LHCN-M2 (cell line): ENCODE data around the gene MDFI. TPM values are rescaled to one million over a fixed set of nuclear protein-coding genes. Genes with fewer than 3 reads are reported as not detected.

ENCODE experiments used
- DNase-seq: peaks from one replicate; pipeline ENCODE4 v3.0.0-alpha.2; 2012; ENCODE audit warnings: low read depth
- total RNA-seq: library from RNA; depleted of rRNA; stranded (reverse); fragments of >200 nt; gene quantifications from 2 replicates; pipeline ENCODE4 v1.2.3, GENCODE V29; 2014

MDFI gene
- total RNA-seq, 1 experiment from 2014 or later = 0.23 TPM

GRCh38 chr6:41672016-41672415 is 33.7 kb downstream of the MDFI start:
- no peak for DNase-seq

- no peak for DNase-seq
Observed at GRCh38 chr6:41672816-41673703, 34.8 kb downstream of the MDFI start.

GRCh38 chr6:41673704-41674000 is 35.4 kb downstream of the MDFI start:
- DNase-seq = no peak

- no peak for DNase-seq
Observed at GRCh38 chr6:41674231-41675000, 36.1 kb downstream of the MDFI start.

GRCh38 chr6:41675176-41675775 is 37.0 kb downstream of the MDFI start:
- DNase-seq = no peak

- DNase-seq = no peak
Observed at GRCh38 chr6:41675992-41676391, 37.7 kb downstream of the MDFI start.

- no peak for DNase-seq
Observed at GRCh38 chr6:41676431-41676830, 38.2 kb downstream of the MDFI start.

- DNase-seq = no peak
Observed at GRCh38 chr6:41677124-41677921, 39.1 kb downstream of the MDFI start.

- no peak for DNase-seq
Observed at GRCh38 chr6:41678511-41679084, 40.3 kb downstream of the MDFI start.

- DNase-seq = no peak
Observed at GRCh38 chr6:41679696-41680095, 41.4 kb downstream of the MDFI start.

GRCh38 chr6:41680182-41680965 is 42.1 kb downstream of the MDFI start:
- DNase-seq = no peak

- peak; percentile 74 for DNase-seq
Observed at GRCh38 chr6:41682056-41682477, 43.8 kb downstream of the MDFI start.

- DNase-seq = no peak
Observed at GRCh38 chr6:41682497-41683272, 44.4 kb downstream of the MDFI start.

GRCh38 chr6:41683273-41683522 is 44.9 kb downstream of the MDFI start:
- DNase-seq = no peak

GRCh38 chr6:41683523-41684310 is 45.4 kb downstream of the MDFI start:
- peak; percentile 42 for DNase-seq

- no peak for DNase-seq
Observed at GRCh38 chr6:41684311-41685180, 46.3 kb downstream of the MDFI start.

- DNase-seq = no peak
Observed at GRCh38 chr6:41685641-41686380, 47.5 kb downstream of the MDFI start.
